Measurements from ENCODE around the gene P2RY8. TPM values are rescaled to one million over a fixed set of nuclear protein-coding genes. Genes with fewer than 3 reads are reported as not detected.
"Not testable (repeated sequence)": the region's sequence is repeated elsewhere in the genome, so short reads cannot be mapped to it uniquely, and the experiment has no call there.

P2RY8 gene
- total and polyA plus RNA-seq, 2 donors from 2014 or later: 1.4 to 6.6 TPM

DNA sequence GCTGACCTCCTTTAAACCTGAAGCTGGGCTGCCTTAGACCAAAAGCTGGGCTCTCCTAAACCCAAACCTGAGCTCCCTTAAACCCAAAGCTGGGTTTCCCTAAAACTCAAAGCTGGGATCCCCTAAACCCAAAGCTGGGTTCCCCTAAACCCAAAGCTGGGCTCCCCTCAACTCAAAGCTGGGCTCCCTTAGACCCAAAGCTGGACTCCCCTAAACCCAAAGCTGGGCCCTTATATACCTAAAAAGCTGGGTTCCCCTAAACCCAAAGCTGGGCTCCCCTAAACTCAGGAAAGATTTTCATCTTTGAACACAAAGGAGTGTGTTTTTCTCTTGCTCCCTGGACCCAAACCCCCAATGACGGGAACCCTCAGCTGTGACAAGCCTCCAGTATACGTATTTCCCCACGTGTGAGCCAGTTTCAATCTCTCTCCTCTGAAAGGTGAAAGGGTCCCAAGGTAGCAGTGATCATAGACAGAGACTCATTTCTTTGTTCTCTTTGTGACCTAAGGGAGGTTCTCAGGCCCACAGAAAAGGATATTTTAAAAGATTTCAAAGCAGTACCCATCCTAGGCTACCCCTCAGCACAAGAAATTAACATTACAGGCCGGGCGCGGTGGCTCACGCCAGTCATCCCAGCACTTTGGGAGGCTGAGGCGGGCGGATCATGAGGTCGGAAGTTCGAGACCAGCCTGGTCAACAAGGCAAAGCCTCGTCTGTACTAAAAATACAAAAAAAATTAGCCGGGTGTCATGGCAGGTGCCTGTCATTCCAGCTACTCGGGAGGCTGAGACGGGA, 52.9 kb downstream of the P2RY8 start:
- FAIRE-seq (no peak), DNase-seq (peak in 1 of 5 donors; percentile 18)
- Histone ChIP-seq H3K27ac (ENCODE audit: low read depth in 2 of 2, low read length in 2 of 2) (no peak overlapping the region), H3K9ac (ENCODE audit: low read length in 3 of 3) (no peak overlapping the region), H3K36me3 (ENCODE audit: control insufficient read depth in 2 of 3, insufficient read depth in 3 of 3, low read length in 3 of 3) (no peaks in the 10 kb centered on the region), H3K27me3 (ENCODE audit: control insufficient read depth, insufficient read depth, low read length) (no peaks in the 10 kb centered on the region), H3K4me3 (ENCODE audit: low read length in 3 of 3) (no peak overlapping the region), H3K4me1 (ENCODE audit: control insufficient read depth in 2 of 3, insufficient read depth in 2 of 3, low read depth in 1 of 3, low read length in 3 of 3) (peaks cover 0 to 10% (median 0%) of the 10 kb centered on the region in 3 donors), H3K9me3 (ENCODE audit: control insufficient read depth in 2 of 3, insufficient read depth in 1 of 3, low read length in 3 of 3) (peaks cover 0 to 5% (median 2%) of the 10 kb centered on the region in 3 donors)
- intact Hi-C loops (cut with DNase I): no loop called here
- TF ChIP-seq, protein P1, sequence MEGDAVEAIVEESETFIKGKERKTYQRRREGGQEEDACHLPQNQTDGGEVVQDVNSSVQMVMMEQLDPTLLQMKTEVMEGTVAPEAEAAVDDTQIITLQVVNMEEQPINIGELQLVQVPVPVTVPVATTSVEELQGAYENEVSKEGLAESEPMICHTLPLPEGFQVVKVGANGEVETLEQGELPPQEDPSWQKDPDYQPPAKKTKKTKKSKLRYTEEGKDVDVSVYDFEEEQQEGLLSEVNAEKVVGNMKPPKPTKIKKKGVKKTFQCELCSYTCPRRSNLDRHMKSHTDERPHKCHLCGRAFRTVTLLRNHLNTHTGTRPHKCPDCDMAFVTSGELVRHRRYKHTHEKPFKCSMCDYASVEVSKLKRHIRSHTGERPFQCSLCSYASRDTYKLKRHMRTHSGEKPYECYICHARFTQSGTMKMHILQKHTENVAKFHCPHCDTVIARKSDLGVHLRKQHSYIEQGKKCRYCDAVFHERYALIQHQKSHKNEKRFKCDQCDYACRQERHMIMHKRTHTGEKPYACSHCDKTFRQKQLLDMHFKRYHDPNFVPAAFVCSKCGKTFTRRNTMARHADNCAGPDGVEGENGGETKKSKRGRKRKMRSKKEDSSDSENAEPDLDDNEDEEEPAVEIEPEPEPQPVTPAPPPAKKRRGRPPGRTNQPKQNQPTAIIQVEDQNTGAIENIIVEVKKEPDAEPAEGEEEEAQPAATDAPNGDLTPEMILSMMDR (IDR thresholded peaks at IDR 0.05; ENCODE audit: borderline replicate concordance, extremely low read depth, insufficient read depth): no peak

DNA sequence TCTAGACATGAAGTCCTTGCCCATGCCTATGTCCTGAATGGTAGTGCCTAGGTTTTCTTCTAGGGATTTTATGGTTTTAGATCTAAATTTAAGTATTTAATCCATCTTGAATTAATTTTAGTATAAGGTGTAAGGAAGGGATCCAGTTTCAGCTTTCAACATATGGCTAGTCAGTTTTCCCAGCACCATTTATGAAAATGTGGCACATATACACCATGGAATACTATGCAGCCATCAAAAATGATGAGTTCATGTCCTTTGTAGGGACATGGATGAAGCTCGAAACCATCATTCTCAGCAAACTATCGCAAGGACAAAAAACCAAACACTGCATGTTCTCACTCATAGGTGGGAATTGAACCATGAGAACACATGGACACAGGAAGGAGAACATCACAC, 54.5 kb downstream of the P2RY8 start:
- DNase-seq; H3K9me3 ChIP-seq (ENCODE audit: control insufficient read depth in 2 of 3, insufficient read depth in 1 of 3, low read length in 3 of 3); H3K4me1 ChIP-seq (ENCODE audit: control insufficient read depth in 2 of 3, insufficient read depth in 2 of 3, low read depth in 1 of 3, low read length in 3 of 3); H3K36me3 ChIP-seq (ENCODE audit: control insufficient read depth in 2 of 3, insufficient read depth in 3 of 3, low read length in 3 of 3); H3K27me3 ChIP-seq (ENCODE audit: control insufficient read depth, insufficient read depth, low read length); intact Hi-C loops (cut with DNase I); H3K4me3 ChIP-seq (ENCODE audit: low read length in 3 of 3); FAIRE-seq: not testable (repeated sequence)
- Histone ChIP-seq H3K27ac (ENCODE audit: low read depth in 2 of 2, low read length in 2 of 2) (peak overlapping the region in 1 of 2 donors; percentile 69), H3K9ac (ENCODE audit: low read length in 3 of 3) (peak overlapping the region in 1 of 3 donors; percentile 12)

DNA sequence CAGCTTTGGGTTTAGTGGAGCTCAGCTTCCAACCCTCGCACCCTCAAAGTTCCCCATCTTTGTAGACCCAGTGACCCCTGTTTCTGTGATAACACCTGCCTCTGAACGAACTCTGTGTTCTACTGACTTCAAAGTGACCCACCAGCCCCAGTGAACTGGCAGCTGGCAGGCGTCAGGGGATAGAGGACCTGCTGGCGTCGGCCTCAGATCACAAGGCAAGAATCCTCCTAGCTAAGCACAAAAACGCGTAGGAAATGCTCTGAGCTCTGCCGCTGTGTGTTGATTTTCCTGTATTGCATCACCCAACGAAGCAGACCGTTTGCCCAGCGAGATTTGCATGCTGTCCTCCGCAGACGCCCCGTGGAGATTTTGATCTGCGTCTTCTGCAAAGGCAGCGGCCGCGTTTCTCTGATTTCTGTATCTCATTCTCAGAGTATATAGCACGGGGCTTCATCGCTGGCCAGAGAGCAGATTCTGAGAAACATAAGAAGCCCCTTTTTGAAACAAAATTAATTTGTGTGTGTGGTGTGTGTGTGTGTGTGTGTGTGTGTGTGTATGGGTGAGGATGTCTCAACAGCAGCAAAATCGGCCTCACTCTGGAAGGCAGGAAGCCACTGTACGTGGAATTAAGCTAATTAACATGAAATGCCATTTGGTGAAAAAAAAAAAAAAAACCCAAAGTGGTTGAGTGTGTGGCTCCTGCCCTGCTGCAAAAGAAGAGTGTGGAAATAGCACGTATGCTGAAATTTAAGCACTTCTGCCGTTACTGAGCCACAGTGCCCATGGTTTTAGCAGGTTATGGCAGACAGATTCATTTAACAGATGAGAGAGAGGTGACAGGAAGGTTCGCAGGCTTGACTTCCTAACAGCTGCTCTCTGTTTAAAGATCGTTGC, 55.1 kb downstream of the P2RY8 start:
- H3K27me3 ChIP-seq (ENCODE audit: control insufficient read depth, insufficient read depth, low read length): no peaks in the 10 kb centered on the region
- DNase-seq (peak; percentile 50 to 84 (median 60)), FAIRE-seq (no peak)
- H3K9ac ChIP-seq (ENCODE audit: low read length in 3 of 3): peak overlapping the region in 1 of 3 donors; percentile 12
- H3K4me3 ChIP-seq (ENCODE audit: low read length in 3 of 3): peak overlapping the region in 1 of 3 donors; percentile 14
- intact Hi-C loops (cut with DNase I): no loop called here
- H3K36me3 ChIP-seq (ENCODE audit: control insufficient read depth in 2 of 3, insufficient read depth in 3 of 3, low read length in 3 of 3): no peaks in the 10 kb centered on the region
- H3K4me1 ChIP-seq (ENCODE audit: control insufficient read depth in 2 of 3, insufficient read depth in 2 of 3, low read depth in 1 of 3, low read length in 3 of 3): peaks cover 0 to 7% (median 0%) of the 10 kb centered on the region in 3 donors
- H3K27ac ChIP-seq (ENCODE audit: low read depth in 2 of 2, low read length in 2 of 2): peak overlapping the region in 1 of 2 donors; percentile 80
- peaks cover 0 to 9% (median 2%) of the 10 kb centered on the region in 3 donors for H3K9me3 ChIP-seq (ENCODE audit: control insufficient read depth in 2 of 3, insufficient read depth in 1 of 3, low read length in 3 of 3)
- TF ChIP-seq, protein P1 (IDR thresholded peaks at IDR 0.05; ENCODE audit: borderline replicate concordance, extremely low read depth, insufficient read depth): peak; percentile 12
